GM10248 (cell line): Measurements from ENCODE around the gene ACACA.

Source experiments
- CTCF ChIA-PET: fragments of 300-600 bp; sonication (Branson Sonifier 250); formaldehyde crosslinking; extraction: SDS; loops from one replicate; lab custom pipeline; 2021; ENCODE audit warnings: antibody characterized with exemption; lab: Yijun Ruan, JAX
- POLR2A ChIA-PET: fragments of 350-650 bp; sonication (Branson Sonifier 250); formaldehyde crosslinking; extraction: SDS; loops from one replicate; lab custom pipeline; 2020; ENCODE audit warnings: antibody characterized with exemption; lab: Yijun Ruan, JAX
- DNase-seq: peaks from one replicate; pipeline ENCODE4 v3.0.0; 2012; ENCODE audit errors: extremely low spot score
- CTCF ChIP-seq: IDR thresholded peaks from 2 replicates; pipeline ENCODE4 v1.5.1; 2012; ENCODE audit warnings: mild to moderate bottlenecking, low read depth; ENCODE audit errors: extremely low read depth, missing control alignments, control extremely low read depth

The ACACA gene

GRCh38 chr17:37438141-37438540, 31.5 kb upstream of the ACACA start:
- TF ChIP-seq CTCF = no peak
- ChIA-PET POLR2A (no interaction called here), CTCF (interaction anchor here (0.9 to 3.8 kb wide), 17 partner anchors 8 to 835 kb away, joined by 3 to 28 read pairs (median 4); no protein-coding TSS in a partner anchor)
- no peak for DNase-seq

- ChIA-PET CTCF (no interaction called here), POLR2A (no interaction called here)
- no peak for TF ChIP-seq CTCF
- no peak for DNase-seq
Measured at GRCh38 chr17:37432671-37433070, 26.0 kb upstream of the ACACA start.

GRCh38 chr17:37430051-37430627, 23.5 kb upstream of the ACACA start:
- TF ChIP-seq CTCF = no peak
- DNase-seq = peak; percentile 38
- CTCF ChIA-PET = interaction anchor here (0.7 to 2.3 kb wide), 10 partner anchors 8 to 176 kb away, joined by 3 to 7 read pairs (median 4); no protein-coding TSS in a partner anchor
- POLR2A ChIA-PET = interaction anchor here (0.8 kb wide), 1 partner anchor 11 kb away, joined by 4 read pairs; no protein-coding TSS in a partner anchor

GRCh38 chr17:37429453-37429852, 22.8 kb upstream of the ACACA start:
- ChIA-PET CTCF (interaction anchor here (0.8 to 2.3 kb wide), 7 partner anchors 9 to 32 kb away, joined by 3 to 7 read pairs (median 4); no protein-coding TSS in a partner anchor), POLR2A (no interaction called here)
- no peak for TF ChIP-seq CTCF
- no peak for DNase-seq

- ChIA-PET POLR2A (no interaction called here), CTCF (interaction anchor here (1.1 to 2.3 kb wide), 4 partner anchors 9 to 31 kb away, joined by 4 to 7 read pairs (median 5); no protein-coding TSS in a partner anchor)
- no peak for DNase-seq
- TF ChIP-seq CTCF = no peak
Measured at GRCh38 chr17:37429039-37429438, 22.4 kb upstream of the ACACA start.

GRCh38 chr17:37425268-37425667, 18.6 kb upstream of the ACACA start:
- CTCF ChIA-PET = interaction anchor here (2.0 to 6.0 kb wide), 2 partner anchors 13 to 16 kb away, joined by 6 to 28 read pairs; no protein-coding TSS in a partner anchor
- DNase-seq = no peak
- no peak for TF ChIP-seq CTCF
- POLR2A ChIA-PET = no interaction called here
